NCI-H187 (cell line): ENCODE measurements around the gene OLFM2.

Experiments used
- DNase-seq, 2 experiments: peaks; one replicate each; lab custom pipeline; 2025; lab: John Stamatoyannopoulos, UW

Gene OLFM2

GRCh38 chr19:9906475-9907087 lies 29.7 kb downstream of the OLFM2 start:
- no peak for DNase-seq

GRCh38 chr19:9903336-9903735 lies 33.0 kb downstream of the OLFM2 start:
- no peak for DNase-seq

DNA sequence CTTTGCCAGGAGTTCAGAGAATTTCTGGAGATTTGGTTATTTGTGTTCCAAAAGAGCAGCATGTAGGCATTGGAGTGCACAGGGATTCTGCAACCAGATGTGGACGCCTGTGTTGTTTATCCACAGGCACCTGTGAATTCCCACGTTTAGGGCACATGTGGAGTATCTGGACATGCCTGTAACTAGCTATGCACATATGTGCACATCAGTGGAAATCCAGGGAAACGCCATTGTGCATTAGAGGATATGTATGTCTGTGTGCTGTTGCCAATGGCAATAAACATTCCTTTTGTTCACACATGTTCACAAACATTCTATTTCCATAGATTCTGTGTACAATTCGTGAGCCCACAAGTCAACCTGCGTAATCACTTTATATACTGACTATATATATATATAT lies 34.7 kb downstream of the OLFM2 start:
- DNase-seq, result no peak

DNA sequence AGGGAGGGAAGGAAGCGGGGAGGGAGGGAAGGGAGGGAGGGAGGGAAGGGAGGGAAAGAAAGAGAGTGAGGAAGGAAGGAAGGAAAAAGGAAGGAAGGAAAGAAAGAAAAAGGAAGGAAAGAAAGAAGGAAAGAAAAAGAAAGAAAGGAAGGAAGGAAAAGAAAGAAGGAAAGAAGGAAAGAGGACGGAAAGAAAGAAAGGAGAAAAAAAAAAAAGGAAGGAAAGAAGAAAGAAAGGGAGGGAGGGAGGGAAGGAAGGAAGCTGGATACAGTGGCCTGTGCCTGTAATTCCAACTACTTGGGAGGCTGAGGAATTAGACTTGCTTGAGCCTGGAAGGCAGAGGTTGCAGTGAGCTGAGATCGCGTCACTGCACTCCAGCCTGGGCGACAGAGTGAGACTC lies 35.3 kb downstream of the OLFM2 start:
- no peak for DNase-seq

DNA sequence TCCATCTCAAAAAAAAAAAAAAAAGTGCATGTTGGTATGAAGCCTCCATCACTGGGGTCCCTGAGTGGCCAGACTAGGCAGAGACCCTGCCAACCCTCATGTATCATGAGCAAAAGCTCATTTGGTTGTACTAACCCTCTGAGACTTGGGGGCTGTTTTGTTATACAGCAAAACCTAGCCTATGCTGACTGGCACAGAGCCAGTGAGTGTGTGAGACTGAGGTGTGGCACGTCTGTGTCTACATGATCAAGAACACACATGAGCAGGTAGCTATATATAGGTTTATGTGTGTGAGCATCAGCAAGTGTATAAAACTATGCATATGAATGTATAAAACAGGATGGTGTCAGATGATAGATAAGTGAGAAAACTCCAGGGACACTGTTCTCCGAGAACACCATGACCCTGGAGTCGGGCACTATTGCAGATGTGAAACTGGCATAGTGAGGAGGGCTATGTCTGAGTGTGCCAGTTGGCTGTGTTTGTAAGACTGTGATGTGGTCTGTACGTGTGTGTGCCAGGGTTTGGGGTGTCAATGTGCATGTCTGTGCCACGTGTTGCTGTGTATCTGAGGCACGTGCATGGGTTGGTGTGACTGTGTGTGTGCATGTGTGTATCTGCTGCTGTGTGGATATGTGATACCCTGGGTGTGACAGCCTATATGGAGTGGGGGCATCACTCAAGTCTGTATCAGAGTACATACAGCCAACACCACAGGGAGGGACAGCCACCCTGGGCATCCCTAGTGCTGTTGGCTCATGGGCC lies 44.5 kb downstream of the OLFM2 start:
- DNase-seq, result no peak

DNA sequence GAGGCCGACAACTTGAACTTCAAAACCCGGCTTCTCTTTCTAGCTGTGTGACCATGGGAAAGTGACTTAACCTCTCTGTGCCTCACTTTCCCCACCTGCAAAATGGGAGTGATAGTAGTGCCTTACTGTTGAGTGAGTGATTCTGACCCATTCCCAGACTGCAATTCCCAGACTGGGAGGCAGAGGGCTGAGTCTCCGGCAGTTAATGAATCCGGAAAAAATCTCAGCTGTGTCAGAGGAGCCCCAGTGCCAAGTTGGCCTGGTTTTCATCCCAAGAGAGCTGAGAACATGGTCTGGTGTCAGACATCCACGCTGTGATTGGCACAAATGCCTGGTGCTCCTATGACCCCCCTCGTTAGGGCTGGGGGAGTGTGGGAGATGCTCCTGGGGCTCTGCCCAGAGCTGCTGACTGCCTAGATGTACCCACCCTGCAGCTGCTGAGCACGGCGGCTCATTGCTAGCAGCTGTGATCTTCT lies 51.2 kb downstream of the OLFM2 start:
- no peak for DNase-seq

DNA sequence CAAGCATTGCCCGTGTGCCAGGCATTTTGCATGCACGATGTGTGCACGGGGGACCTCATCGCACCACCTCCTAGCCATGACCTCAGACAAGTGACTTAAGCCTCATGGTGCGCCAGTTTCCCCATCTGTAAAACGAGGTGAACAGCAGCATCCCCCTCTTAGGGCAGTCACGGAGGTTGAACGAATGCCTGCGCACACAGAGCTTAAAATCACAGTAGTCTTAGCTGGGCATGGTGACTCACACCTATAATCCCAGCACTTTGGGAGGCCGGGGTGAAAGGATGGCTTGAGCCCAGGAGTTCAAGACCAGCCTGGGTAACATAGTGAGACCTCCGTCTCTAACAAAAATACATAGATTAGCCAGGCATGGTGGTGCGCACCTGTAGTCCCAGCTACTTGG lies 52.6 kb downstream of the OLFM2 start:
- DNase-seq, result no peak

- no peak for DNase-seq
Observed at GRCh38 chr19:9883231-9883758, 53.0 kb downstream of the OLFM2 start.

DNA sequence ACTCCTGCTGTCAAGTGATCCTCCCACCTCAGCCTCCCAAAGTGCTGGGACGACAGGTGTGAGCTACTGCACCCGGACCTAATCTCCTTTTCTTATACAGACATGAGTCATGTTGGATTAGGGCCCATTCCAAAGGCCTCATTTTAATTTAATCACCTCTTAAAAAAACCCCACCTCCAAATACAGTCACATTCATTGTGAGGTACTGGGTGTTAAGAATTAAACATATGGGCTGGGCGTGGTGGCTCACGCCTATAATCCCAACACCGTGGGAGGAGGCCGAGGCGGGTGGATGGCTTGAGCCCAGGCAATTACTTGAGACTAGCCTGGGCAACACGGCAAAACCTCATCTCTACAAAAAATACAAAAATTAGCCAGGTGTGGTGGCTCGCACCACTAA lies 54.6 kb downstream of the OLFM2 start:
- DNase-seq, result no peak

GRCh38 chr19:9878511-9879196 lies 57.7 kb downstream of the OLFM2 start:
- DNase-seq, result no peak

GRCh38 chr19:9877780-9878510 lies 58.4 kb downstream of the OLFM2 start:
- no peak for DNase-seq

GRCh38 chr19:9875796-9876195 lies 60.5 kb downstream of the OLFM2 start:
- DNase-seq, result no peak

GRCh38 chr19:9875031-9875627 lies 61.2 kb downstream of the OLFM2 start:
- DNase-seq, result no peak

DNA sequence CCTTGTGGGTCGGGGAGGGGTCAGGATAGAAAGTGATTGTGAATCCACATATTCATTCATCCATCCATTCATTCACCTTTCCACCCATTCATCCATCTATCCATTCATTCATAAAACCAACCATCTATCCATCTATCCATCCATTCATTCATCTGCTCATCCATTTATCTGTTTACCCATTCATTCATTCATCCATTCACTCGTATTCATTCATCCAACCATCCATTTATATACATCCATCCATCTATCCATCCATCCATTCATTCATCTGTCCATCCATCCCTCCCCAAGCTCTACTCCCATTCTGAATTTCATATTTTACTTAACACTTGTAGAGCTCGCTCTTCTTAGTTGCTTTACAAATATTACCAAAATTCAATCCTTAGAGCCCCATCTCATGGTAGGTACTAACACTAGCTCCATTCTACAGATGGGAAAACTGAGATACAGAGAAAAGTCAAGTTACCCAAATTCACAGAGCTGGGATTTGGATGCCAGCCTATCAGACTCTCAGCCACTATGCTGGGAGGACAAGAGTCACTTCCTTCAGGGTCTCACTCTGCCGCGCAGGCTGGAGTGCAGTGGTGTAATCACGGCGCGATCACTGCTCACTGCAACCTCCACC lies 63.6 kb downstream of the OLFM2 start:
- DNase-seq, result no peak

DNA sequence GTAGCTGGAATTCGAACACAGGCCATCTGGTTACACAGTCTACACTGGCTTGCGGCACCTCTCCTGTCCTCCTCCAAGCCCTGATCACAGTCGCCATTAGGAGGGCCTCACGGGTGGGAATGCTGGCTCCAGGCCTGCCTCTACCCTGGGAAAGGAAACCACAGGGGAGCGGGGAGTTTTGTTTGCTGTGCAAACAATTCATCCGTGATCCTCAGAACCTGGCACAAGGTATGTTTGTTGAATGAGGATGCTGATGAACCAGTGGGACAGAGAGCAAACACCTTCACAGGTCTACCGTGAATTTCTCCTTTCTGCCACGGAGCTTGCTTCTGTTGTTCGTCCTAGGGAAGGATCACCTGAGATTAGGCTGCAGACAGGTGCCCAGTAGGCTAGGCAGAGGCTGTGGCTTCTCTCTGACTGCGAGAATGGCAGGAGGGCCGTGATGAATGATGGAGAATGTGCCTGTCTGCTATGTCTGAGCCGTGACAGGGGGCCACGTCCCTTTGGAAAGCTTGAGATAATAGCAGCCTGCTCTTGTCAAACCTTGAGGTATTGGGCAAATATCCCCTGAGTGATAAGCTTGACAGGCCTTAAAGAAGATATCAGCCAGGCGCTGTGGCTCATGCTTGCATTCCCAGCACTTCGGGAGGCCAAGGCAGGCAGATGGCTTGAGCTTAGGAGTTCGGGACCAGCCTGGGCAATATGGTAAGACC lies 64.5 kb downstream of the OLFM2 start:
- no peak for DNase-seq

- DNase-seq, result no peak
Observed at GRCh38 chr19:9868983-9869617, 67.2 kb downstream of the OLFM2 start.

DNA sequence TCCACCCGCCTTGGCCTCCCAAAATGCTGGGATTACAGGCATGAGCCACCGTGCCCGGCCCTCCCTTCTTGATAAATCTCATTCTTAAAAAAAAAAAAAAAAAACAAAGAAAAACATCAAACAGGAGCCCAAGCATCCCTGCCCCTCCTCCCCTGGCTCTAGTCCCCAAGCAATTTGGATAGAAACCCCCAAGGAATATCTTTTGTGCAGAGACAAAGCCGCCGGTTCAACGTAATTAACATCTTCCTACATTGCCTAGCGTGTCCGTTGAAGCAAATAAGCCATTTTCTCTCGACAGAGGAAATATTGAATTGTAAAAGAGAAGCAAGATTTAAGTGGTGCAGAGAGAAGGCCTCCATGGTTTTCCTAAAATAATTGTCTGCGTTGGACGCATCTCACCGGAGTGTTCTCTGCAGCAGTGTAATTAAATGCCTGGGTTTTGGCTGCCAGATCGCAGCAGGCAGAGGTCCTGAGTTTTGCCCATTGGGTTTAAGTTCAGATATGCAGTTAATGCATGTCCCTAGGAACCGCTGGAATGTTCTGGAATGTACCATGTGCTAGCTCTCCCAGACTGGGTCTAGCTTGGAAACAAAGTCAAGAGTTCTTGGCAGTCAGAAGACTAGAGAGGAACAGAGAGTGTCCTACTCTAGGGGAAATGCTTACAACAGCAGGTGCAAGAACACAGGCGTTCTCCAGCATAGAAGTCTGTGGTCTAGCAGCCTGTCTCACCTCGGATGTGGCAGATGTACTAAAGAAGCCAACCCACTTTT lies 70.4 kb downstream of the OLFM2 start:
- DNase-seq, result no peak

DNA sequence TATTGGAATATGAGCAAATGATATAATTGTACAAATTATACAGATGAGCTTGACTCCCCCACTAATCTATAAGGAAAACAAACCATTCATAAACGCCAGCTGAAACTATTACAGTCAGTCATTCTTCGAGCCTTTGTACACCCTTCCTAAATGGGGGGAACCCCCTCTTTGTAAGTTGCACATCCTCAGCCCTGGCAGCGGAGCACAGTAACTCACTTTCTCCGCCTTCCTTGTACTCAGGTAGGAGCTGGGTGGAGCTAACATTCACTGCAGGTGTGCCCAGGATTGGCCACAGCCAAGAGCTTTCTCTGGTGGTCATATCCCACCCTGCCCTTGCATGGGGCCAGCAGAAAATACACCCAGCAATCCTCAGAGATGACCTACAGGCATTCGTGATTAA lies 72.6 kb downstream of the OLFM2 start:
- no peak for DNase-seq

DNA sequence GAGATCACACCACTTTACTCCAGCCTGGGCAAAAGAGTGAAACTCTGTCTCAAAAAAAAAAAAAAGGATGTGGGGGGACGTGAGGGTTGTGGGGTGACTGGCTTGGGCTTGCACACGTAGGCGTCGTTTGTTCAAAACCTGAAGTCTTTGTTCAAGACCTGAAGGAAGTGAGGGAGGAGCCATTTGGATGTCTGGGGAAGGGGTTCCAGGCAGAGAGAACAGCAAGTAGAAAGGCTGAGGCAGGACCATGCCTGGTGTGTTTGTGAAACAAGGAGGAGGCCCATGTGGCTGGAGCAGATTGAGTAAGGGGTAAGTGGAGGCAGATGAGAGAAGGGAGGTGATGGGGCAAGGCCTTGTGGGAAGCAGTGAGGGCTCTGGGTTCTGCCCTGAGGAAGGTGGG lies 73.4 kb downstream of the OLFM2 start:
- DNase-seq, result no peak
